Measurements from ENCODE around the gene ABHD6. TPM values are rescaled to one million over a fixed set of nuclear protein-coding genes. Genes with fewer than 3 reads are reported as not detected.

Gene ABHD6
- total RNA-seq, 2 donors from 2014 or later, result 6.1 to 10.6 TPM

- Histone ChIP-seq H3K36me3 (no peaks in the 10 kb centered on the region), H3K4me3 (no peak overlapping the region), H3K9me3 (no peaks in the 10 kb centered on the region), H3K27me3 (replicated peaks; ENCODE audit: insufficient read depth) (no peaks in the 10 kb centered on the region), H3K4me1 (ENCODE audit: control insufficient read depth in 1 of 2, low read depth in 2 of 2) (peaks cover 11 to 13% of the 10 kb centered on the region in 2 donors), H3K27ac (no peak overlapping the region)
- TF ChIP-seq CTCF (IDR thresholded peaks at IDR 0.05), result no peak
- ATAC-seq (ENCODE audit: insufficient number of reproducible peaks, low FRiP score, low read depth) (no peak), DNase-seq (ENCODE audit: low spot score) (no peak)
Measured at GRCh38 chr3:58203541-58203940, 34.1 kb upstream of the ABHD6 start.

- Histone ChIP-seq H3K4me1 (ENCODE audit: control insufficient read depth in 1 of 2, low read depth in 2 of 2) (peaks cover 0 to 5% of the 10 kb centered on the region in 2 donors), H3K9me3 (no peaks in the 10 kb centered on the region), H3K4me3 (no peak overlapping the region), H3K27me3 (replicated peaks; ENCODE audit: insufficient read depth) (no peaks in the 10 kb centered on the region), H3K36me3 (no peaks in the 10 kb centered on the region), H3K27ac (no peak overlapping the region)
- ATAC-seq (ENCODE audit: insufficient number of reproducible peaks, low FRiP score, low read depth) (no peak), DNase-seq (ENCODE audit: low spot score) (no peak)
- TF ChIP-seq CTCF (IDR thresholded peaks at IDR 0.05), result no peak
Measured at GRCh38 chr3:58204720-58205119, 32.9 kb upstream of the ABHD6 start.

- Histone ChIP-seq H3K9me3 (no peaks in the 10 kb centered on the region), H3K4me3 (no peak overlapping the region), H3K4me1 (ENCODE audit: control insufficient read depth in 1 of 2, low read depth in 2 of 2) (peaks cover 0 to 2% of the 10 kb centered on the region in 2 donors), H3K36me3 (no peaks in the 10 kb centered on the region), H3K27me3 (replicated peaks; ENCODE audit: insufficient read depth) (no peaks in the 10 kb centered on the region), H3K27ac (no peak overlapping the region)
- no peak for TF ChIP-seq CTCF (IDR thresholded peaks at IDR 0.05)
- ATAC-seq (ENCODE audit: insufficient number of reproducible peaks, low FRiP score, low read depth) (no peak), DNase-seq (ENCODE audit: low spot score) (no peak)
Measured at GRCh38 chr3:58205981-58206380, 31.6 kb upstream of the ABHD6 start.

GRCh38 chr3:58206406-58207011 lies 31.1 kb upstream of the ABHD6 start:
- Histone ChIP-seq H3K36me3 (no peaks in the 10 kb centered on the region), H3K27me3 (replicated peaks; ENCODE audit: insufficient read depth) (no peaks in the 10 kb centered on the region), H3K9me3 (no peaks in the 10 kb centered on the region), H3K4me1 (ENCODE audit: control insufficient read depth in 1 of 2, low read depth in 2 of 2) (no peaks in the 10 kb centered on the region), H3K27ac (no peak overlapping the region), H3K4me3 (no peak overlapping the region)
- DNase-seq (ENCODE audit: low spot score) (no peak), ATAC-seq (ENCODE audit: insufficient number of reproducible peaks, low FRiP score, low read depth) (no peak)
- TF ChIP-seq CTCF (IDR thresholded peaks at IDR 0.05), result no peak

- DNase-seq (ENCODE audit: low spot score) (no peak), ATAC-seq (ENCODE audit: insufficient number of reproducible peaks, low FRiP score, low read depth) (no peak)
- TF ChIP-seq CTCF (IDR thresholded peaks at IDR 0.05), result no peak
- Histone ChIP-seq H3K4me3 (no peak overlapping the region), H3K36me3 (no peaks in the 10 kb centered on the region), H3K4me1 (ENCODE audit: control insufficient read depth in 1 of 2, low read depth in 2 of 2) (no peaks in the 10 kb centered on the region), H3K27ac (no peak overlapping the region), H3K9me3 (no peaks in the 10 kb centered on the region), H3K27me3 (replicated peaks; ENCODE audit: insufficient read depth) (no peaks in the 10 kb centered on the region)
Measured at GRCh38 chr3:58207954-58208353, 29.6 kb upstream of the ABHD6 start.

Data from thoracic aorta (tissue), 2 donors.